HG03097 (cell line): ENCODE data around the gene AP3B1.

Experiments used
- ATAC-seq: cut with Tn5 transposase; IDR thresholded peaks from one replicate; pipeline ENCODE4 v1.9.1; 2021; ENCODE audit not compliant: unreplicated experiment, low FRiP score

The AP3B1 gene

GRCh38 chr5:78294248-78295034, at the start of gene AP3B1:
Gene AP3B1, minus strand, starts transcription at chr5:78294698. Its CDS starts 119 bp downstream, at chr5:78294579.
- ATAC-seq, result peak; percentile 90

- no peak for ATAC-seq
These were observed 46.9 kb upstream of the AP3B1 start for GRCh38 chr5:78341440-78341839.

DNA sequence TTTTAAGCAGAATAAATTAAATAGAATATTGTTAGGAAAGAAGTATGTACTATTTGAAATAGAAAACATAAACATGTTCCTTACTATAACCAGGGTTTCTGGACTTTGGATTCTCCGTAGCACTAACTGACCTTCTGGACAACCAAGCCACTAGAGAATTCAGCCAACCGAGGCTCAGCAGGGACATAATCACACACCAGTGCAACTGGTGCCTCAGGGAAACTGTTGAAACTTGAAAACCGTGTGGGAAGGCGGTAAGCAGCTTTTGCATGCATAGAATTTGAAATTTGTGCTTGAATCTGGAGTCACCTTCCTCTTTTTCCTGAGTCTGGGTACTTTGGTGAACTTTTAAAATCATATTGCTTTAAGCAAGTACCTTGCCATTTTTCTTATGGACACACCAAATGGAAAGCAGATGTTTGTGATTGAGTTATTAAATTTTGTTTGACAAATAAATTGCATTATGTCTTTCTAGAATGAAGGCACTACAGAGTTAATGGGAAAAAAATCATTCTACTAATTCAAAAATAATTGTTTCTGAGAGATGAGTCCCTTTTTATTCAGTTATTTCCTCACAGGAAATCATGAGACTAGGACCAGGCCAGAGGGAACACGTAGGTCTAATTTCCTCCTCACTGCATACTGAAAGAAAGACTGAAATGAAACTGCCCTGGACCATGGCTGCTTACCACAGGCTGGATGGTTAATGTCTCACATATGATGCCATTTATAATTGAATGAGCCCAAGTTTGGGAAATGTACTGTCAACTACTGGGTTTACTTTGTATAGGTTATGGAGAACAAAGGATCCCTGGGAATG, 45.3 kb upstream of the AP3B1 start:
- no peak for ATAC-seq

DNA sequence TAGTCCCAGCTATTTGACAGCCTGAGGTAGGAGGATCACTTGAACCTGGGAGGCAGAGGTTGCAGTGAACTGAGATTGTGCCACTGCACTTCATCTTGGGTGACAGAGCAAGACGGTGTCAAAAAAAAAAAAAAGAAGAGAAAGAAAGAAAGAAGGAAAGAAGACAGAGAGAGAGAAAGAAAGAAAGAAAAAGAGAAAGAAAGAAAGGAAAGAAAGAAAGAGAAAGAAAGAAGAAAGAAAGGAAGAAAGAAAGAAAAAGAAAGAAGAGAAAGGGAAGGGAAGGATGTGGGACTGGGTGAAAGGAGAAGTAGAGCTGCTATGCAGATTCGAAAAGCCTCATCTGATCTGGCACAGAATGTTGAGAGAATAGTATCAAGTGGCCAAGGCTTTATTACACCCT, 42.2 kb upstream of the AP3B1 start:
- no peak for ATAC-seq

GRCh38 chr5:78335976-78336375, 41.5 kb upstream of the AP3B1 start:
- ATAC-seq, result no peak

DNA sequence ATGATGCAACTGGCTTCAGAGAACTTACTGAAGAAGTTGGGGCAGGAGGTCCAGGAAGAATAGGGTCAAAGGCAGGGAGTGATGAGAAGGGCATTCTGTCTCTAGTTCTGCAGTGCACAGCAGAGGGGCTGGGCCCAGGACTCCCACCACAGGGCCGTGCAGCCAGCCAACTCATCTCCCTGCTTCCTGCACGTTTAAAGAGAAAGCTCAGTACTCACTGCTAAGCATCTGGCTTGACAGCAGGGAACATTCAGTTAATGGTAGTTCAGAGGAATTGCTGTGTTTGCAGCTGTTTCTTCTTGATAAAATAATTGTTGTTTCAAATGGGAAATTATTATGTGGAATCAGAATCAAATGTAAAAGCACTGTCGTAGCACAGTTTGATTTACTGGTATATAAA, 40.3 kb upstream of the AP3B1 start:
- ATAC-seq, result no peak

DNA sequence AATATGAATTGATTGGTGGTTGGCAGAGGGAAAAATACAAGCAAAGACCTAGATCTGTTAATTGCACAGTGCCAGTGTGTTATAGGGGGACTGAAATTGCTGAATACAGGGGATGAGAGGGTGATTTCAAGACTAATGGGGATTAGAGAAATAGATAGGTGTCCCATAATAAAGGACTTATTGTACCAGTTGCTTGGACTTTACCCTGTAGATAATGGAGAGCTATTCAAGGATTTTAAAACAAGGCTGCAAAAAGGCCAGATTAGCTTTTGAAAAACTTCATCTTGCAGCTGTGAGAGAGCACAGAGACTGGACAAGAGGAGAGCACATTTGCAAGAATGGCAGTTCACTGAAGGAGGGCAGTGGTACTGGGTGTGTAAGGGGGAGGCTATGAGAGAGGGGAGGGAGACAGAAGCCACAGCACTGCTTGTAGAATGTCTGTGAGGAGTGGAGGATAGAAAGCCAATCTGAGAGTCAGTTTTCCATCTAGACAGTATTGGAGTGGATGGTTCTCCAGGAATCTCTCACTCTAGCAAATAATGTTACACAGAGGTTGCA, 37.1 kb upstream of the AP3B1 start:
- no peak for ATAC-seq

GRCh38 chr5:78328585-78329173, 34.2 kb upstream of the AP3B1 start:
- no peak for ATAC-seq

DNA sequence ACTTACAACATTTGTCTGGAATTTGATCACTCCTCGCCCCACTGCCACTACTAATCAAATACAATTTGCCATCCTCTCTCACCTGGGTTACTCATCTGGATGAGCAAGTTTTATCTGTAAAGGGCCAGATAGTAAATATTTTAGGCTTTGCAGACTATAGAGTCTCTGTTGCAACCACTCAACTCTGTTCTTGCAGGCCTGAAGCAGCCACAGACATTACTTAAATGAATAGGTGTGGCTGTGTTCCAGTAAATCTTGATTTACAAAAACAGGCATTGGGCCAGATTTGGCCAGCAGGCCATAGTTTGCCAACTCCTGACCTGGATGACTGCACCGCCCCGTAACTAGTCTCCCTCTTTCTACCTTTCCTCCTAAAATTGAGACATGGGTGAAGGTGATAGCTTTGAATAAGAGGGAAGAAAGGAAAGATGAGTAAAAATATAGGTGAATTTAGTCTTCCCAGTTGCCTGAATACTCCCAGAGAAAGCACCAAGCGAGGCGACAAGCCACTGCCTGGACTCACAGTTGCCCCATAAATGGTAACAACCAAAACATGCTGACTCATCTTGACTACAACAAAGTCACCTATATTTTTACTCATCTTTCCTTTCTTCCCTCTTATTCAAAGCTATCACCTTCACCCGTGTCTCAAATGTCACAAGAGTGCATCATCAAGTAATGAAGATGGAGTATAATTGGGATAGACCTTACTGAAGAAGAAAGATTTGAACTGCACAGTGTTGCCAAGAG, 33.4 kb upstream of the AP3B1 start:
- ATAC-seq, result no peak

DNA sequence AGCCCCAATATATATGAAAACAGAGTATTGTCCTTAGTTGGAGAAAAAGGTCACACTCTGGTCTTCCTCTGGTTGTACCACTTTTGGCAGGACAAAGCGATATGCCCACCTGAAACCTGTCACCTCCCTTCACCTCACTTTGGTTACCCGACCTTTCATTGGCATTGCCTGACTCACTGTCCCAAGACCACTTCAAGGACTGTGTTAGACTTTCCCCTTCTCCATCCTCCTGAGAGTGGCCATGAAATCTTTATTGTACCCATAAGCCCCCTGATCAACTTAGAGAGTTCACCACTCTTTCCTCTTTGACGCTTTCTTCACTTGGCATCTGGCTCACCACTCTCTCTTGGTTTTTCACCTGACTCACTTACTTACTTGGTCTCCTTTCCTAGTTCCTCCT, 32.4 kb upstream of the AP3B1 start:
- ATAC-seq, result no peak

DNA sequence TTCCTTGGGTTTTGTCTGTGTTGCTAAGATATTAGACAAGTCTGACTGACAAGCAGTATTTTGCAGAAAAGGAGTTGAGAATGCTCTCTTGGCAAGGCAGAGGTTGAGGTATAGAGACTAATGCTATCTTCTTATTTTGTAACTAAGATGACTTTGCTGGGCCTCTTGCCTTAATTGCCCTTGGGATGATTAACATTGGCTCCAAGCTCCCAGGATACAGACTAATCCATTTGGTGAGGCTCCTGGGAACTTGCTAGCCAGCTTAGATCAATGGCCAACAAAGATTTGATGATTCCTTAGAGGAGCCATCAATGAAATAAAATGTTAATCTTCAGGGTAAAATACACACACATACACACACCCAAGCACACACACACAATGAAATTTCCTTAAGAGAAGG, 28.7 kb upstream of the AP3B1 start:
- no peak for ATAC-seq

GRCh38 chr5:78320401-78320800, 25.9 kb upstream of the AP3B1 start:
- no peak for ATAC-seq

DNA sequence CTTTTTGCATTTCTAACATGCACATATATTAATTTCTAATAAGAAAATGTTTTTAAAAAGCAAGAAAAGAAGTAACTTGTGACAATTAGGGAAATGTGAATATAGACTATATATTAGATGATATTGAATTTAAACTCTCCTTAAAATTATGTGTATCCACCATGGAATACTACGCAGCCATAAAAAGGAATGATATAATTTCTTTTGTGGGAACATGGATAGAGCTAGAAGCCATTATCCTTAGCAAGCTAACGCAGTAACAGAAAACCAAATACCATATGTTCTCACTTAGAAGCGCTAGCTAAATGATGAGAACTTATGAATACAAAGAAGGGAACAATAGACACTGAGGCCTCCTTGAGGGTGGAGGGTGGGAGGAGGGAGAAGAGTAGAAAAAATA, 23.8 kb upstream of the AP3B1 start:
- ATAC-seq, result no peak

DNA sequence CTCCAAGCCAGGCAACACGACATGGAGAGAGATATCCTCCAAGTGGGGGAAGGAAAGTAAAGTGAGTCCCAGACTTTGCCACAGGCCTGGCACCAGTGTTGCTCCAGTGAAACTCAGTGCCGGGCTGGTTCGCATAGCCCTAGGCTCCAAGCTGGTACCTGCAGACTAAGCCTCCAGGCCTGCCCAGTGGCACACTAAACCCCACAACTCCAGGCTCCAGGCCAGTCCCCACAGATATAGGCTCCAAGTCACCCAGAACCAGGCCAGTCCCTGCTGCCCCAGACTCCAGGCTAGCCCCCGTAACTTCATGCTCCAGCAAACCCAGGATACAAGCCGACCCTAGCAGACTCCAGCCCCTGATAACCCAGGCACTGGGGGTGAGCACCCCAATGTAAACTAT, 23.0 kb upstream of the AP3B1 start:
- no peak for ATAC-seq

DNA sequence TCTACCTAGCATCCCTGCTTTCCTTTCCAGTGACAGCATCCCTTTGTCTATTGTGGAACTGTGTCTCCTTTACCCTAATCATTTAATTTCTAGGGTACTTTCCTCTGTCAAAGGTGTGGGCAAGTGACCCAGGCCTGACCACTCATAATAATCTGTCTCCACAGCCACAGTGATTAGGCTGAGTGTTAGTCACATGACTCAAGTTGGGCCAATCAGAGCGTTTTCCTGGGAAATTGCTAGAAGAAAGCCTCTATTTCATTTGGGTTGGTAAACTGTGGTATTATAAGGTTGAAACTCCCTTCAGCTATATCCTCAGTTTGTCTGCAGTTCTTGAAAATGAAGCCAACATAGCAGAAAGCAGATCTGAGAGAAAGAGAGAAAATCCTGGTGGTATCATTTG, 14.2 kb upstream of the AP3B1 start:
- ATAC-seq, result no peak

GRCh38 chr5:78300464-78301045, 6.1 kb upstream of the AP3B1 start:
- ATAC-seq, result no peak

DNA sequence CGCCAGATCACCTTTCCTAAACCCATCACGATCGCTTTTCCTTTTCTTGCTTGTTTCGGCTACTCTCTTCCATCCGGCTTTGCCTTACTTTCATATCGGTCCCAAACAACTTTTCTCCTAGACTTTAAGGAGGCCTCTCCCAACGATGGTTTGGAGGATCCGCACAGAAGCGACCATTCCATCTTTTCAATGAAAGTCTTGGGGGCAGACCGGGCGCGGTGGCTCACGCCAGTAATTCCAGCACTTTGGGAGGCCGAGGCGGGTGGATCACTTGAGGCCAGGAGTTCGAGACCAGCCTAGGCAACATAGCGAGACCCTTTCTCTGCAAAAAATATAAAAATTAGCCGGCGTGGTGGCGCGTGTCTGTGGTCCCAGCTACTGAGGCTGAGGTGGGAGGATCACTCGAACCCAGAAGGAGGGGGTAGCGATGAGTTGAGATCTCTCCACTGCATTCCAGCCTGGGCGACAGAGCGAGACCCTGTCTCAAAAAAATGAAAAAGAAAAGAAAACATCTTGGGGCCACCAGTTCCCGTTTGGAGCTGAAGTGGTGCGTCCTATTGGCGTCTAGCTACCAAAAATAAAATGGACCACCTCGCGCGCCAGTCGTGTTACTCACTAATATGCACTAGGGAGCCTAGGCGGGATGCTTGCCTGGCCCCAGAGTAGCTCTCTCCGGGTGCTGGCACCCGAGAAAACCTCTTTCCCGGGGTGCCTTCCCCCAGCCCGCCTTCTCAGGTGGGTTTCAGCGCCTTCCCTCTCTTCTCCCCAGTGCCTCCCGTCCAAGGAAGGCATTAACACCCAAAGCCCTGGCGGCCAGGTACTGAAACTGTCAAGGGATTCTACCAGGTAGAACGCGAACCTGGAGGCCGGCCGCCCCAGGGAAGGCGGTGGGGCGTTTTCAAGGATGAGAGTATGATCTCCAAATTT, 800 bp upstream of the AP3B1 start:
- ATAC-seq, result peak; percentile 12

DNA sequence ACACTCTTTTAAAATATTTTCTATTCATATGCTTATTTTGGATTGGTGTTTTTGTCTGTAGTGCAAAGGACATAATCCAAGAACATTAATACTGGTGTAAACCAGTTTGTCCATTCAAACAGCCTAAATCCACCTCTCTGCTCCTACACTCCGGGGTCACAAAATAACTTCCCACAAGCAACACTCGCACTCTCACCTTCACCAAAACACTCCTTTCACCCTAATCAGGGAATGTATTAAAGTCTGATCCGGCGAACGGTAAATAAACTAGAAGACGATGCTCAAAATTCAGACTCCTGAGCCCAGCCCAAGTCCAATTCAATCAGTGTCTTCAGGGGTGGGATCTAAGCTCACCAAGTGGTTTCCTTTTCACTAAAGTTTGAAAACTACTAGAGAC, 649 bp downstream of the AP3B1 start:
- no peak for ATAC-seq

- no peak for ATAC-seq
These were observed 2.8 kb downstream of the AP3B1 start for GRCh38 chr5:78291687-78292086.
